COR-L47 (cell line): ENCODE results near the gene RPTOR.
"Not testable (repeated sequence)": the region's sequence is repeated elsewhere in the genome, so short reads cannot be mapped to it uniquely, and the experiment has no call there.

Experiments used
- DNase-seq: peaks from one replicate; lab custom pipeline; 2025; lab: John Stamatoyannopoulos, UW

RPTOR gene

GRCh38 chr17:80720610-80721577, 176.3 kb downstream of the RPTOR start:
- no peak for DNase-seq

- DNase-seq, result no peak
Measured at GRCh38 chr17:80722661-80723060, 178.0 kb downstream of the RPTOR start.

DNA sequence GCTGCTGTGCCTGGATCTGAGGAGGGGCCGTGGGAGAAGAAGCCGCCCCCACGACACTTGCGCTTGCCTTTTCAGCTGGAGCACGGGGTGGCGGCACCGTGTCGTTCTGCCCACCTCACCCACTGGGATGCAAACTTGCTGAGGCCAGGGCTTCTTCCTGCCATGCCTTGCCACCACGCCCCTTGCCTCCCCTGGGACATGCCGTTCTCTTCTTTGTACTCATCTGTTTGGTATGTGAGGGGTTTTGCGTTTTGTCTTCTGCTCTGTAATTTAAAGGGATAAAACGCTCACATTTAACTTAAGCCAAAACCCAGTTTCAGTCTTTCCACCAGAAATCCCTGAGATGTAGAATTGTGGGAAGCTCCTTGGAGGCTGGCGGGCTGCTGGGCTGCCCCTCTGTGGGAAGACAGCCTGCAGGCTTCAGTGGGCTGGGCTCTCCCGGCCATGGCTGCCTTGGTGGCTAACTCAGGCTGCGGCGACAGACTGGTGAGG, 180.2 kb downstream of the RPTOR start:
- DNase-seq, result no peak

- no peak for DNase-seq
Measured at GRCh38 chr17:80725517-80725916, 180.9 kb downstream of the RPTOR start.

DNA sequence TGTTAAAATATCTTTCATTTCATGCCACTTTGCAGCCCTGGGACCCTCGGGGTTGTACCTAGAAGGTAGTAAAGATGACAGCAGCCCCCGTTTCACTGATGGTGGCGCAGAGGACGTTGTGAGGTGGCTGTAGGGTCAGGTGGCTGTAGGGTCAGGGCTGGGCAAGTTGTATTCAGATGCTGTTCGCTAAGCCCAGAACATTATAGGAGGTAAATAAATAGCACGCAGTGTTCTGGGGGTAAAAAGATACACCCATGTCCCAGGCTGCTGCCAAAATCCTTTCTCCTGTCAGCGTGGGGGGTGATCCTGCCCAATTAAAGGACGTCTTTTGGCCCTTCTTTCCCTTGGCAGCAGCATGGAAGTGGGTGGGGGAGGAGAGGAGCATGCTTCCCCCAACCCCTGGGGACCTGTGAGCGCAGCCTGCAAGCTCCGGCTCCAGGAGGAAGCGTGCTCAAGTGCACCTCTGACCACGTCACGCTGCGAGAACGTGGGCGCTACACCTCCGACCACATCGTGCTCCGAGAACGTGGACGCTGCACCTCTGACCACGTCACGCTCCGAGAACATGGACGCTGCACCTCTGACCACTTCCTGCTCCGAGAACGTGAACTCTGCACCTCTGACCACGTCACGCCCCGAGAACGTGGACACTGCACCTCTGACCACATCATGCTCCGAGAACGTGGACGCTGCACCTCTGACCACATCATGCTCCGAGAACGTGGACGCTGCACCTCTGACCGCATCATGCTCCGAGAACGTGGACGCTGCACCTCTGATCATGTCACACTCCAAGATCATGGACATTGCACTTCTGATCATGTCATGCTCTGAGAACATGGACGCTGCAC, 182.1 kb downstream of the RPTOR start:
- no peak for DNase-seq

GRCh38 chr17:80727409-80727755, 182.7 kb downstream of the RPTOR start:
- DNase-seq, result no peak

DNA sequence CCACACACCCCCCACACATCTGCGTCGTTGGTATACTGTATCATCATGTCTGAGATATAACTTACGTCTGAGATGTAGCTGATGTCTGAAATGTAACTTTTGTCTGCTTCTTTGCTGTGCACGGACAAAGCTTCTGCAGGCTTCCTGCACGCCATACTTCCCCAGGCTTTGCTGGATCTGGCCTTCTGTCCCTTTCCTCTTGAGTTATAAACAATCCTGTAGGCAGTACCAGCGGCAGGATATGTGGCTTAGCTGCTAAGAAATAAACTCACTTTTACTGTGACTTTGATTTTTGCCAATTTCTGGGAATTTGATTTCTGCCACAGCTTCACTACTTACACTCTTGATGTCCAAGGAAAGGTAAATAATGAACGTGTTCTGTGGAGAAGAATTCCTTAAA, 184.4 kb downstream of the RPTOR start:
- no peak for DNase-seq

- no peak for DNase-seq
Measured at GRCh38 chr17:80729761-80730160, 185.1 kb downstream of the RPTOR start.

DNA sequence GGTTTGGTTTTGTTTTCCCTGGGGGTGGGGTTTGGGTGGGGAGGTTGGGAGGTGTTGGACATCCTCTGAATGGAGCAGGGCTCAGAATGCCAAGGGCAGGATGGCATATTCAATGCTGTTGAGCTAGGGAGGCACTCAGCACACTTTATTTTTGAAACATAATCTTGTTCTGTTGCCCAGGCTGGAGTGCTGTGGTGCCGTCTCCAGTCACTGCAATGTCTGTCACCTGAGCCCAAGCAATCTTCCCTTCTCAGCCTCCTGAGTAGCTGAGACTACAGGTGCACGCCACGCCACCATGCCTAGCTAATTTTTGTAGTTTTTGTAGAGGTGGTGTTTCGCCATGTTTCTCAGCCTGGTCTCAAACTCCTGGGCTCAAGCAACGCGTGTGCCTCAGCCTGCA, 186.1 kb downstream of the RPTOR start:
- DNase-seq, result no peak

DNA sequence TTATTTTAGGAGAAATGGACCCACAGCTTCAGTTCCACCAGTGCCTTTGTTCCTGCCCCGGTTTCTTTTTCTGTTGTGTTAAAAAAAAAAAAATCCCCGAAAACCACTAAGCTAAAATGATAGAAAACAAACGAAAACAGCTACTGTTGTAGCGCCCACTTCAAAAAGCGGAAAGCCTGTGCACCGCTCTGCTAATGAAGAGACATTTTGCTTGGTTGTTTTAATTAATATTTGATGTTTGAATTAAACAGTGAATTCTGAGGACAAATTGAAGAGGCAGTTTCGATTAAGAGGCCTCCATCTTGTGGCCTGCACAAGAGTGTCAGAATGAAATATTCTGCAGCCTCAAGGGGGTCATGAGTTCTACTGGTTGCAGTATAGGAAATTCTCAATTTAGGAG, 186.7 kb downstream of the RPTOR start:
- DNase-seq, result no peak

DNA sequence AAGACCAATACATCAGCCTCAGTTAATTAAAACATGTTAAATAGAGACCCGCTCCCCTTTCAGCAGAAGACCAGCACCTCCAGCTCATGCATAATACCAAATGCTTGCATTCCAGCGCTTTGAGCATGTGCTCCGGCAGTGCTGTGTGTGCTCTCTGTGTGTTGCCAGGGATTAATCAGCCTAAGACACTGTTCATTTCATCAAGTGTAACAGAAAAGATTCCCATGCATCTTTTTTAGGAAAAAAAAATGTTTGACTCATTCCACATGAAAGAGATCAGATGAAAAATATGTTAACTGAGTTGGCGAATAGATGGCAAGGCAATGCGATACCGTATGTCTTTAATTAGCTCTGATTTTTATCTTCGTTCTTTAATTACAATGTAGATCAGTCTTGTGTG, 187.6 kb downstream of the RPTOR start:
- DNase-seq, result no peak

DNA sequence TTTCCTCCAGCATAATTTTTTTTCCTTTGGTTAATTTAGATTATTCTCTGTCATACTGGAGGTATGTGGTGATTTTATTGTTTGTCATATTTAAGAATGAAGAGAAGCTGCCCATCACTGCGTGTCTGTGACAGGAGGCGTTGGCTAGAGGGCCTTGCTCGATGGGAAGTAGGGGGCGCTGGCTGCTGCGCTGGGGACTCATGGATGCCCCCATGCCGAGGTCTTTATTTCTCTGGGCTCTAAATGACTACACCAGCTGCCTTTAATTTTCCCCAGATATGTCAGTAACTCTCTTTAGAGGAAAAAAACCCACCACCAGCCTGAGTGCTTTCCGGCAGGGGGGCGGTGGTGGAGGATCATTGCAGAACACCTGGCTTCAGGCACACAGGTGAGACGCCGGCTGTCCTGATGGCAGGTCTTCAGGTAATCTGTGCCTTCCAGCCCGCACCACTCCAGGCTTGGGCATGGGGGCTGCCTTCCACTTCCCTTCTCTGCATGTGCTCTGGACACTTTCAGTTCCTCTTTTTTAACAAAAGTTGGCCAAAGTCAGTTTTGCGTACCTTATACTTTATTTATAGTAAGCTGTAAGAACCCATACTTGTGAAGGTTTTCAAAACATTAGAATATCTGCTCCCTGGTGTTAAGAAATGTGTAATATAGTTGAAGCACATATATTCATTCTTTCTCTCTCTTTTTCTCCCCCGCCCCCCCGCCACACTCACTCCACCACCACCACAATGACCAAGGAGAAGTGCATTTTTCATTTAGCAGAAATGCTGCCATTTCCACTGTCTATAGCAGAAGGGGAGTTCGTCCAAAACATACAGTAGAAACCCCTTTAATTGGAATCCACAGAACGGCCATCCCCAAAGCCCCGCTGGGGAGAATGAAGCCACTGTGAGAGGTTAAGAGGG, 192.7 kb downstream of the RPTOR start:
- no peak for DNase-seq

GRCh38 chr17:80738020-80738808, 193.6 kb downstream of the RPTOR start:
- DNase-seq, result no peak

DNA sequence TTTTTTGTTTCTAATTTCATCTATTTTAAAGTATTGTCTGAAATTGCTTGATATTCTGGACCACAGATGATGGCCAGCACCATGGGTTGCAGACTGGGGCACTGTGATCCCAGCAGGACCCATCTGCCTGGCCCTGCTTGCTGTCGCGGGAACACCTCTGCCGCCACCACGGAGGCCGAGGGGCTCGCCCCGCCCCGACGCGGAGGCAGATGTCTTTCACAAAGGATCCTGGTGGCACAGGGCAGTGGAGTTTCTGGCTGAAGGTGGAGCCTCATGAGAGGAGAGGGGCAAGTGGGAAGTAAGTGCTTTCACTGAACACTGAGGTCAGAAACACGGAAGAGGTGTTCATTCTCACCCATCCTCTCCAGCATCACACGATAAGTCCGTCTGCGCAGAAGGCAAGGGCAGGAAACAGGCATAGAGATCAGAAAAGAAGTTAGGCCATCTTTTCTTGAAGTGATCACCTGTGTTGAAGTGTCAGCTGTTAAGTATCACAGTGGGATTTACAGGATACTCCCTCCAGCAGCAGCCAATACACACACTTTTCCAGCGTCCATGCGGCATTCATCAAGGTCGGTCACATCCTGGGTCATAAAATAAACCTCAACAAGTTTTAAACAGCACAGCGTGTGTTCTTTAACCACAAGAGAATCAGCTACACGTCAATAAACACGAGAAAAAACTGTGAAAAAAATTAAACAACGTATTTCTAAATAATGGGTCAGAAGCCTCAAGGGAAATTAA, 194.5 kb downstream of the RPTOR start:
- DNase-seq, result no peak

DNA sequence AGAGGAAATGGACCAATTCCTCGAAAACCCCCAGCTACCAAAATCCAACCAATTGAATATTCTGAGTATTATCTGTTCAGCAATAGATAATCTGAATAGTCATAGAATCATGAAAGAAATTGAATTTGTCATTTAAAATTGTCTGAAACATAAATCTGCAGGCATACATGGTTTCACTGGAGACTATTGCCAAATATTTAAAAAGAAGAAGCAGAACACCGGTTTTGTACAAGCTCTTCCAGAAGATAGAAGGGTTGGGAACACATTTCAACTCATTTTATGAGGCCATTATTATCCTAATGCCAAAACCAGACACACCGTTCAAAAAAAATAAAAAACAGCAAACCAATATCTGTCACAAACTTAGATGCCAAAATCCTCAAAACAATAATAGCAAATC, 195.5 kb downstream of the RPTOR start:
- no peak for DNase-seq

DNA sequence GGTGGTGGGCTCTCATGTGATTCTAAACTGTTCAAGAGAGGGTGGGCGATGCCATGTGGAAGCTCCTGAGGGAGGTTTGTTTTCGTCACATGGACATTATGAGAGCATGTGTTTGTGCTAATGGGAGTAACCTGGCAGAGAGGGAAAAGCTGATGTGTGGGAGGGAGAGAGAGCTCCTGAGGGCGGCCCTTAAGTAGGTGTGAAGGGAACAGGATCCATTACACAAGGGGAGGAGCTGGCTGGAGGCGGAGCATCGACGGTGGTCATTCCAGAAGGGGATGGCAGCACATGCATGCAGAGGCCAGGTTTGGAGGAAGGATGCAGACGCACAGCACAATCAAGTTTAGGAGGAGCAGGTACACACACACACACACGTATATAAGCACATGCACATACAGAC, 197.5 kb downstream of the RPTOR start:
- no peak for DNase-seq

DNA sequence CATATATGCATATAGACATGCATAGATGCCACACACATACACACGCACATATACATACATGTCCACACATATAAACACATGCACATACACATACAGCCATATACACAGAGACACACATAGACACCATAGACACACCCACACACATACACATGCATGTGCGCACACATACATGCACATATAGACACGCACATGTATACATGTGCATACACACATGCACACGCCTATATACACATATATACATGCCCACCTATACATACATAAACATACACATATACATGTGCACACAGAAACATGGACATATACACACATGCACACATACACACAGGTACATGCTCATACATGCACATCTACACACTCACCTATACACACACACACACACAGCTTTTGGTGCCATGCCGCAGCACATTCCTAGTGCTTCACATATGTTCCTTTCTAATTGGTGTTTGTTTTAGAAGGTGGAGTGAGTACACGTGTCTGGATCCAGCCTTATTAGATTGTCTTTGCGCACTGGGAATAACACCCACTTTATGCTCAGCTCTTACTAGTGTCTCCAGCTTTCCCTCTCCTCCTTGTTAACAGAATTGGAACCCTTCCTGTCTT, 198.0 kb downstream of the RPTOR start:
- no peak for DNase-seq

GRCh38 chr17:80743181-80743771, 198.6 kb downstream of the RPTOR start:
- no peak for DNase-seq

DNA sequence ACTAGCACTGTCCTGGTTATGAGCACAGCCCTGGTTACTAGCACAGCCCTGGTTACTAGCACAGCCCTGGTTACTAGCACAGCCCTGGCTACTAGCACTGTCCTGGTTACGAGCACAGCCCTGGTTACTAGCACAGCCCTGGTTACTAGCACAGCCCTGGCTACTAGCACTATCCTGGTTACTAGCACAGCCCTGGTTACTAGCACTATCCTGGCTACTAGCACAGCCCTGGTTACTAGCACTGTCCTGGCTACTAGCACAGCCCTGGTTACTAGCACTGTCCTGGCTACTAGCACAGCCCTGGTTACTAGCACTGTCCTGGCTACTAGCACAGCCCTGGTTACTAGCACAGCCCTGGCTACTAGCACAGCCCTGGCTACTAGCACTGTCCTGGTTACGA, 199.3 kb downstream of the RPTOR start:
- DNase-seq, result not testable (repeated sequence)
